HepG2 (cell line): ENCODE results near the gene RNU6-1. TPM values are rescaled to one million over a fixed set of nuclear protein-coding genes. Genes with fewer than 3 reads are reported as not detected.

Experiments
- ATF4 ChIP-seq, 2 experiments: fragments of 450-650 bp in 1 of 2; sonication (generic) in 1 of 2; formaldehyde crosslinking; IDR thresholded peaks; 2 replicates each; pipeline versions ENCODE4 v1.5.0 to v1.8.0; 2020 to 2022; ENCODE audit warnings: mild to moderate bottlenecking in 1 of 2, missing genetic modification reagents in 1 of 2
- ATM ChIP-seq: fragments of 450-650 bp; IDR thresholded peaks from 2 replicates; pipeline ENCODE4 v1.7.1; 2017; ENCODE audit warnings: mild to moderate bottlenecking, borderline replicate concordance
- FOXA1 ChIP-seq, 2 experiments: fragments of 450-650 bp in 1 of 2; sonication (generic) in 1 of 2; formaldehyde crosslinking in 1 of 2; IDR thresholded peaks; 2 replicates each; pipeline versions ENCODE4 v1.4.0 to v1.6.1; 2016 to 2020; ENCODE audit warnings: missing genetic modification reagents in 1 of 2
- HMG20B ChIP-seq: conservative IDR thresholded peaks from 2 replicates; pipeline ENCODE4 v1.6.1; 2016; ENCODE audit warnings: missing genetic modification reagents, missing compliant biosample characterization
- IRF1 ChIP-seq: sonication (generic); formaldehyde crosslinking; IDR thresholded peaks from 2 replicates; pipeline ENCODE4 v1.4.0; 2020; ENCODE audit warnings: low read depth, mild to moderate bottlenecking, missing genetic modification reagents
- MIER3 ChIP-seq: IDR thresholded peaks from 2 replicates; pipeline ENCODE4 v1.6.1; 2016; ENCODE audit warnings: missing compliant biosample characterization, borderline replicate concordance
- MXI1 ChIP-seq: IDR thresholded peaks from 3 replicates; pipeline ENCODE4 v1.6.1; 2012; ENCODE audit warnings: low read depth, low read length, inconsistent platforms, borderline replicate concordance
- POLR2AphosphoS5 ChIP-seq: IDR thresholded peaks from 2 replicates; pipeline ENCODE4 v1.6.1; 2012; ENCODE audit warnings: low read depth, low read length
- SALL2 ChIP-seq: sonication (generic); formaldehyde crosslinking; IDR thresholded peaks from 2 replicates; pipeline ENCODE4 v1.8.1; 2023; ENCODE audit warnings: mild to moderate bottlenecking, missing genetic modification reagents, inconsistent platforms
- ZFP36L1 ChIP-seq: sonication (generic); formaldehyde crosslinking; IDR thresholded peaks from 2 replicates; pipeline ENCODE4 v1.8.0; 2022; ENCODE audit warnings: mild to moderate bottlenecking, missing genetic modification reagents, moderate library complexity
- ZNF136 ChIP-seq: sonication (generic); formaldehyde crosslinking; IDR thresholded peaks from 2 replicates; pipeline ENCODE4 v1.8.1; 2022; ENCODE audit warnings: low read depth, mild to moderate bottlenecking, moderate library complexity, missing genetic modification reagents
- ZNF484 ChIP-seq: sonication (generic); formaldehyde crosslinking; IDR thresholded peaks from 2 replicates; pipeline ENCODE4 v1.5.1; 2020; ENCODE audit warnings: mild to moderate bottlenecking, low read depth, missing genetic modification reagents, borderline replicate concordance
- ZNF552 ChIP-seq: sonication (generic); formaldehyde crosslinking; IDR thresholded peaks from 2 replicates; pipeline ENCODE4 v1.9.0; 2022; ENCODE audit warnings: missing genetic modification reagents, mild to moderate bottlenecking, borderline replicate concordance
- ZNF646 ChIP-seq: sonication (generic); formaldehyde crosslinking; IDR thresholded peaks from 2 replicates; pipeline ENCODE4 v1.9.0; 2021; ENCODE audit warnings: mild to moderate bottlenecking, missing genetic modification reagents
- ZNF75D ChIP-seq: sonication (generic); formaldehyde crosslinking; IDR thresholded peaks from 2 replicates; pipeline ENCODE4 v1.8.1; 2023; ENCODE audit warnings: missing genetic modification reagents, mild to moderate bottlenecking, borderline replicate concordance
- polyA plus RNA-seq, 8 experiments: library from polyadenylated mRNA; depleted of rRNA in 3 of 8; stranded (reverse) in 7 of 8; unstranded in 1 of 8; fragments of >200 nt; fragmentation: Illumina TruSeq in 4 of 8; extraction: Trizol in 4 of 8; gene quantifications; 2 replicates each; pipeline versions ENCODE4 v1.2.1 to v1.2.3, GENCODE V29; 2011 to 2016; ENCODE audit warnings: low read depth in 4 of 8, missing spikeins in 1 of 8, mixed read lengths in 1 of 8; ENCODE audit not compliant: insufficient read depth in 1 of 8
- total RNA-seq, 5 experiments: library from RNA; depleted of rRNA; stranded (reverse); fragments of >200 nt; fragmentation: Illumina TruSeq; extraction: Trizol; gene quantifications; 2 replicates each; pipeline ENCODE4 v1.2.3, GENCODE V29; 2016; ENCODE audit warnings: low read depth in 1 of 5

The RNU6-1 gene
- total and polyA plus RNA-seq, 2 of the 13 experiments (the other 11 are each of a cell fraction or from before 2014, with no cell fraction given) = under 0.01 TPM; not detected in 1

GRCh38 chr15:67884514-67885174 is 44.8 kb upstream of the RNU6-1 start (continued):
- peak; percentile 24; the same call in 1 of the 2 replicates for TF ChIP-seq ZNF646
- TF ChIP-seq IRF1 (CRISPR knock-in tag) = no peak
- TF ChIP-seq ZNF136 (CRISPR knock-in tag) = peak; percentile 73; the same call in 1 of the 2 replicates
- TF ChIP-seq POLR2AphosphoS5 = no peak; the same call in 1 of the 2 replicates
- TF ChIP-seq HMG20B (CRISPR knock-in tag) = peak; percentile 52; the same call in 1 of the 2 replicates
- TF ChIP-seq FOXA1 (IDR thresholded peaks at IDR 0.05) = no peak
- TF ChIP-seq FOXA1 (CRISPR knock-in tag; IDR thresholded peaks at IDR 0.05) = no peak; the same call in 1 of the 2 replicates
- no peak for TF ChIP-seq ZNF484 (CRISPR knock-in tag)
- 0 out of 2 replicates have a peak, but pooled peaks have one; percentile 59 for TF ChIP-seq ZFP36L1 (CRISPR knock-in tag)
- TF ChIP-seq SALL2 = peak; percentile 75
- TF ChIP-seq ZNF75D (CRISPR knock-in tag) = no peak
- peak; percentile 71; the same call in 1 of the 2 replicates for TF ChIP-seq MIER3 (CRISPR knock-in tag)
- TF ChIP-seq MXI1 = no peak; the same call in 2 of the 3 replicates
- 0 out of 2 replicates have a peak, but pooled peaks have one; percentile 62 for TF ChIP-seq ZNF552
- TF ChIP-seq ATF4 (CRISPR knock-in tag; IDR thresholded peaks at IDR 0.05) = peak in 1 of 2 experiments; percentile 91; a peak in 2 of 4 replicates
- no peak for TF ChIP-seq ATM
